Measurements from ENCODE around the gene GOLGA3. TPM values are rescaled to one million over a fixed set of nuclear protein-coding genes. Genes with fewer than 3 reads are reported as not detected.
A peak's percentile ranks its signal among the peaks of the same experiment; 100 is the strongest.

GOLGA3 gene
- total and polyA plus RNA-seq, 9 of the 15 experiments (the other 6 are each of a cell fraction or from before 2014, with no cell fraction given) = 1.9 to 48.1 (median 18.4) TPM

GRCh38 chr12:132840536-132840935 is 11.9 kb upstream of the GOLGA3 start:
- Histone ChIP-seq H3K9me1 (ENCODE audit: control insufficient read depth, insufficient read depth, low read length) (no peaks in the 10 kb centered on the region), H3K4me2 (ENCODE audit: insufficient read depth, low read length) (no peak overlapping the region), H3K79me2 (ENCODE audit: control insufficient read depth, insufficient read depth, low read length) (no peaks in the 10 kb centered on the region), H3K4me1 (replicated peaks in 1 of 2; ENCODE audit: control insufficient read depth in 2 of 2, insufficient read depth in 2 of 2, low read length in 2 of 2) (peaks cover 0 to 29% of the 10 kb centered on the region in 2 experiments; a peak in 3 of 5 replicates), H3K9ac (ENCODE audit: insufficient read depth in 1 of 2, low read depth in 2 of 2, low read length in 2 of 2) (no peak overlapping the region), H3K27ac (ENCODE audit: extremely low read depth, low read depth, low read length) (no peak overlapping the region), H4K20me1 (replicated peaks; ENCODE audit: control insufficient read depth, insufficient read depth, low read length) (no peaks in the 10 kb centered on the region), H3K27me3 (ENCODE audit: control insufficient read depth in 2 of 2, insufficient read depth in 2 of 2, low read length in 2 of 2) (no peaks in the 10 kb centered on the region), H3K4me3 (no peak overlapping the region), H3K9me3 (replicated peaks; ENCODE audit: control insufficient read depth, insufficient read depth, low read depth, low read length) (no peaks in the 10 kb centered on the region), H2AFZ (ENCODE audit: low read depth, low read length) (no peak overlapping the region), H3K36me3 (ENCODE audit: control insufficient read depth, insufficient read depth, low read length) (peaks cover 19% of the 10 kb centered on the region; the same call in 2 of the 3 replicates)
- WGBS (ENCODE audit: insufficient coverage, low coverage, missing lambda C conversion rate) = 88% methylated on average over 15 of the region's 20 CpGs
- CTCF ChIA-PET (ENCODE audit: low intra/inter-chr PET ratio) = no interaction called here
- intact Hi-C loops (cut with micrococcal nuclease) = no loop called here
- ATAC-seq (no peak), DNase-seq (ENCODE audit: extremely low read depth in 1 of 4, low spot score in 3 of 4) (no peak), FAIRE-seq (no peak)
- BruUV-seq (replicated peaks) = TSS peak; percentile 80
- in situ Hi-C loops (cut with MboI) = no loop called here
- POLR2A ChIA-PET = interaction anchor here (0.6 kb wide), 1 partner anchor 18 kb away, joined by 3 read pairs; no protein-coding TSS in a partner anchor
- TF ChIP-seq JUN (IDR thresholded peaks at IDR 0.05; ENCODE audit: borderline replicate concordance, low read depth, low read length) (no peak), JUN (CRISPR knock-in tag; IDR thresholded peaks at IDR 0.05; ENCODE audit: borderline replicate concordance) (no peak), POLR2G (IDR thresholded peaks at IDR 0.05; ENCODE audit: low read depth, low read length) (no peak), CREB1 (IDR thresholded peaks at IDR 0.05) (no peak), CREB1 (CRISPR knock-in tag; IDR thresholded peaks at IDR 0.05) (no peak), KAT2B (IDR thresholded peaks at IDR 0.05; ENCODE audit: low read depth, low read length) (no peak), SRSF3 (IDR thresholded peaks at IDR 0.05; ENCODE audit: insufficient read depth, low read length) (no peak), ELF2 (CRISPR knock-in tag; IDR thresholded peaks at IDR 0.05) (no peak)
- TF ChIP-seq, protein P1, sequence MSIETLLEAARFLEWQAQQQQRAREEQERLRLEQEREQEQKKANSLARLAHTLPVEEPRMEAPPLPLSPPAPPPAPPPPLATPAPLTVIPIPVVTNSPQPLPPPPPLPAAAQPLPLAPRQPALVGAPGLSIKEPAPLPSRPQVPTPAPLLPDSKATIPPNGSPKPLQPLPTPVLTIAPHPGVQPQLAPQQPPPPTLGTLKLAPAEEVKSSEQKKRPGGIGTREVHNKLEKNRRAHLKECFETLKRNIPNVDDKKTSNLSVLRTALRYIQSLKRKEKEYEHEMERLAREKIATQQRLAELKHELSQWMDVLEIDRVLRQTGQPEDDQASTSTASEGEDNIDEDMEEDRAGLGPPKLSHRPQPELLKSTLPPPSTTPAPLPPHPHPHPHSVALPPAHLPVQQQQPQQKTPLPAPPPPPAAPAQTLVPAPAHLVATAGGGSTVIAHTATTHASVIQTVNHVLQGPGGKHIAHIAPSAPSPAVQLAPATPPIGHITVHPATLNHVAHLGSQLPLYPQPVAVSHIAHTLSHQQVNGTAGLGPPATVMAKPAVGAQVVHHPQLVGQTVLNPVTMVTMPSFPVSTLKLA (conservative IDR thresholded peaks at IDR 0.05) = no peak
- TF ChIP-seq, protein P2, sequence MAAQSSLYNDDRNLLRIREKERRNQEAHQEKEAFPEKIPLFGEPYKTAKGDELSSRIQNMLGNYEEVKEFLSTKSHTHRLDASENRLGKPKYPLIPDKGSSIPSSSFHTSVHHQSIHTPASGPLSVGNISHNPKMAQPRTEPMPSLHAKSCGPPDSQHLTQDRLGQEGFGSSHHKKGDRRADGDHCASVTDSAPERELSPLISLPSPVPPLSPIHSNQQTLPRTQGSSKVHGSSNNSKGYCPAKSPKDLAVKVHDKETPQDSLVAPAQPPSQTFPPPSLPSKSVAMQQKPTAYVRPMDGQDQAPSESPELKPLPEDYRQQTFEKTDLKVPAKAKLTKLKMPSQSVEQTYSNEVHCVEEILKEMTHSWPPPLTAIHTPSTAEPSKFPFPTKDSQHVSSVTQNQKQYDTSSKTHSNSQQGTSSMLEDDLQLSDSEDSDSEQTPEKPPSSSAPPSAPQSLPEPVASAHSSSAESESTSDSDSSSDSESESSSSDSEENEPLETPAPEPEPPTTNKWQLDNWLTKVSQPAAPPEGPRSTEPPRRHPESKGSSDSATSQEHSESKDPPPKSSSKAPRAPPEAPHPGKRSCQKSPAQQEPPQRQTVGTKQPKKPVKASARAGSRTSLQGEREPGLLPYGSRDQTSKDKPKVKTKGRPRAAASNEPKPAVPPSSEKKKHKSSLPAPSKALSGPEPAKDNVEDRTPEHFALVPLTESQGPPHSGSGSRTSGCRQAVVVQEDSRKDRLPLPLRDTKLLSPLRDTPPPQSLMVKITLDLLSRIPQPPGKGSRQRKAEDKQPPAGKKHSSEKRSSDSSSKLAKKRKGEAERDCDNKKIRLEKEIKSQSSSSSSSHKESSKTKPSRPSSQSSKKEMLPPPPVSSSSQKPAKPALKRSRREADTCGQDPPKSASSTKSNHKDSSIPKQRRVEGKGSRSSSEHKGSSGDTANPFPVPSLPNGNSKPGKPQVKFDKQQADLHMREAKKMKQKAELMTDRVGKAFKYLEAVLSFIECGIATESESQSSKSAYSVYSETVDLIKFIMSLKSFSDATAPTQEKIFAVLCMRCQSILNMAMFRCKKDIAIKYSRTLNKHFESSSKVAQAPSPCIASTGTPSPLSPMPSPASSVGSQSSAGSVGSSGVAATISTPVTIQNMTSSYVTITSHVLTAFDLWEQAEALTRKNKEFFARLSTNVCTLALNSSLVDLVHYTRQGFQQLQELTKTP (IDR thresholded peaks at IDR 0.05; ENCODE audit: low read depth in 1 of 2, partially characterized antibody in 2 of 2) = no peak
- TF ChIP-seq, protein P3, sequence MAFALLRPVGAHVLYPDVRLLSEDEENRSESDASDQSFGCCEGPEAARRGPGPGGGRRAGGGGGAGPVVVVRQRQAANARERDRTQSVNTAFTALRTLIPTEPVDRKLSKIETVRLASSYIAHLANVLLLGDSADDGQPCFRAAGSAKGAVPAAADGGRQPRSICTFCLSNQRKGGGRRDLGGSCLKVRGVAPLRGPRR (CRISPR knock-in tag; IDR thresholded peaks at IDR 0.05) = no peak
- TF ChIP-seq, protein P4, sequence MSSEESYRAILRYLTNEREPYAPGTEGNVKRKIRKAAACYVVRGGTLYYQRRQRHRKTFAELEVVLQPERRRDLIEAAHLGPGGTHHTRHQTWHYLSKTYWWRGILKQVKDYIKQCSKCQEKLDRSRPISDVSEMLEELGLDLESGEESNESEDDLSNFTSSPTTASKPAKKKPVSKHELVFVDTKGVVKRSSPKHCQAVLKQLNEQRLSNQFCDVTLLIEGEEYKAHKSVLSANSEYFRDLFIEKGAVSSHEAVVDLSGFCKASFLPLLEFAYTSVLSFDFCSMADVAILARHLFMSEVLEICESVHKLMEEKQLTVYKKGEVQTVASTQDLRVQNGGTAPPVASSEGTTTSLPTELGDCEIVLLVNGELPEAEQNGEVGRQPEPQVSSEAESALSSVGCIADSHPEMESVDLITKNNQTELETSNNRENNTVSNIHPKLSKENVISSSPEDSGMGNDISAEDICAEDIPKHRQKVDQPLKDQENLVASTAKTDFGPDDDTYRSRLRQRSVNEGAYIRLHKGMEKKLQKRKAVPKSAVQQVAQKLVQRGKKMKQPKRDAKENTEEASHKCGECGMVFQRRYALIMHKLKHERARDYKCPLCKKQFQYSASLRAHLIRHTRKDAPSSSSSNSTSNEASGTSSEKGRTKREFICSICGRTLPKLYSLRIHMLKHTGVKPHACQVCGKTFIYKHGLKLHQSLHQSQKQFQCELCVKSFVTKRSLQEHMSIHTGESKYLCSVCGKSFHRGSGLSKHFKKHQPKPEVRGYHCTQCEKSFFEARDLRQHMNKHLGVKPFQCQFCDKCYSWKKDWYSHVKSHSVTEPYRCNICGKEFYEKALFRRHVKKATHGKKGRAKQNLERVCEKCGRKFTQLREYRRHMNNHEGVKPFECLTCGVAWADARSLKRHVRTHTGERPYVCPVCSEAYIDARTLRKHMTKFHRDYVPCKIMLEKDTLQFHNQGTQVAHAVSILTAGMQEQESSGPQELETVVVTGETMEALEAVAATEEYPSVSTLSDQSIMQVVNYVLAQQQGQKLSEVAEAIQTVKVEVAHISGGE (CRISPR knock-in tag; IDR thresholded peaks at IDR 0.05) = no peak
